A549 (cell line): ENCODE data around the gene GPRC5D. TPM values are rescaled to one million over a fixed set of nuclear protein-coding genes. Genes with fewer than 3 reads are reported as not detected.

Source experiments
- ATAC-seq, 2 experiments: fragments of 200-7000 bp in 1 of 2; fragments of >200 bp in 1 of 2; cut with Nextera tagmentation in 1 of 2; cut with Tn5 transposase in 1 of 2; 3 replicates each; pipeline versions ENCODE4 v1.8.0 to v1.9.1; 2018 to 2020; ENCODE audit warnings: mild to moderate bottlenecking in 1 of 2, moderate library complexity in 1 of 2
- CTCF ChIA-PET: fragments of 300-600 bp; sonication (Branson Sonifier 250); formaldehyde crosslinking; extraction: SDS; loops from one replicate; lab custom pipeline; 2021; ENCODE audit warnings: antibody characterized with exemption, inconsistent platforms; lab: Yijun Ruan, JAX
- POLR2A ChIA-PET: fragments of 350-600 bp; formaldehyde crosslinking; extraction: SDS; loops from one replicate; lab custom pipeline; 2021; ENCODE audit warnings: antibody characterized with exemption, inconsistent platforms; lab: Yijun Ruan, JAX
- DNase-seq, 2 experiments: peaks; one replicate each; pipeline versions ENCODE4 v3.0.0 to v3.0.0-alpha.2; 2011 to 2016; ENCODE audit warnings: low read depth in 1 of 2, low spot score in 1 of 2
- FAIRE-seq: peaks from 2 replicates; lab custom pipeline; 2011; peaks lifted over from hg19 to GRCh38; lab: Jason Lieb, UNC
- H3K27ac ChIP-seq, 2 experiments: fragments of >200 bp; sonication (Bioruptor Twin); formaldehyde crosslinking; 3 replicates each; pipeline ENCODE4 v1.5.1; 2016 to 2017
- H3K4me1 ChIP-seq: fragments of >200 bp; sonication (Bioruptor Twin); formaldehyde crosslinking; 3 replicates; pipeline ENCODE4 v1.6.1; 2016
- H3K4me2 ChIP-seq: fragments of >200 bp; sonication (Bioruptor Twin); formaldehyde crosslinking; 3 replicates; pipeline ENCODE4 v1.6.1; 2016
- H3K4me3 ChIP-seq: fragments of >200 bp; sonication (Bioruptor Twin); formaldehyde crosslinking; 3 replicates; pipeline ENCODE4 v1.5.1; 2016
- H3K9me3 ChIP-seq: fragments of >200 bp; sonication (Bioruptor Twin); formaldehyde crosslinking; 3 replicates; pipeline ENCODE4 v1.6.1; 2016
- BHLHE40 ChIP-seq: IDR thresholded peaks from 2 replicates; pipeline ENCODE4 v1.6.1; 2012; ENCODE audit warnings: low read depth, low read length, inconsistent platforms
- EHMT2 ChIP-seq: fragments of 200-600 bp; sonication (generic); IDR thresholded peaks from 2 replicates; pipeline ENCODE4 v1.6.1; 2016; ENCODE audit warnings: antibody characterized with exemption, low read depth, mild to moderate bottlenecking, moderate library complexity
- ESRRA ChIP-seq: fragments of 150-350 bp; IDR thresholded peaks from 2 replicates; pipeline ENCODE4 v1.6.1; 2014; ENCODE audit warnings: mild to moderate bottlenecking, low read length, borderline replicate concordance
- FOSB ChIP-seq: fragments of 250-450 bp; sonication (Bioruptor Pico); IDR thresholded peaks from 2 replicates; pipeline ENCODE4 v1.5.0; 2020; ENCODE audit warnings: mild to moderate bottlenecking, moderate library complexity
- HOXA7 ChIP-seq: fragments of 250-450 bp; sonication (Bioruptor Pico); IDR thresholded peaks from 2 replicates; pipeline ENCODE4 v1.5.0; 2020; ENCODE audit warnings: mild to moderate bottlenecking, moderate library complexity
- KDM1A ChIP-seq: fragments of 200-600 bp; sonication (generic); IDR thresholded peaks from 2 replicates; pipeline ENCODE4 v1.6.1; 2016; ENCODE audit warnings: low read depth, mild to moderate bottlenecking
- MAZ ChIP-seq: fragments of 150-350 bp; IDR thresholded peaks from 2 replicates; pipeline ENCODE4 v1.6.1; 2014; ENCODE audit warnings: antibody characterized with exemption, low read depth, low read length, borderline replicate concordance
- NR3C1 ChIP-seq: fragments of >200 bp; sonication (Bioruptor Twin); formaldehyde crosslinking; IDR thresholded peaks from 3 replicates; pipeline ENCODE4 v1.6.1; 2017
- POLR2A ChIP-seq: IDR thresholded peaks from 2 replicates; pipeline ENCODE4 v1.6.1; 2012; ENCODE audit warnings: mild to moderate bottlenecking, low read length
- RARB ChIP-seq: fragments of 250-450 bp; sonication (Bioruptor Pico); IDR thresholded peaks from 2 replicates; pipeline ENCODE4 v1.8.0; 2021; ENCODE audit warnings: mild to moderate bottlenecking, moderate library complexity
- SMC3 ChIP-seq: fragments of >200 bp; sonication (Bioruptor Twin); formaldehyde crosslinking; IDR thresholded peaks from 3 replicates; pipeline ENCODE4 v1.6.1; 2018; ENCODE audit warnings: inconsistent platforms
- TFCP2L1 ChIP-seq: fragments of 250-450 bp; sonication (Bioruptor Pico); IDR thresholded peaks from 2 replicates; pipeline ENCODE4 v1.5.0; 2021; ENCODE audit warnings: mild to moderate bottlenecking
- TP53 ChIP-seq: fragments of 250-450 bp; sonication (Bioruptor Pico); IDR thresholded peaks from 2 replicates; pipeline ENCODE4 v1.5.0; 2021; ENCODE audit warnings: mild to moderate bottlenecking, moderate library complexity
- ZC3H11A ChIP-seq: fragments of 450-650 bp; IDR thresholded peaks from 2 replicates; pipeline ENCODE4 v1.6.1; 2014; ENCODE audit warnings: antibody characterized with exemption, mild to moderate bottlenecking
- WGBS: methylation state at CpG from one replicate; pipeline ENCODE4 v1.1.6; 2017; ENCODE audit errors: missing lambda C conversion rate; 5-methylcytosine and 5-hydroxymethylcytosine counted together
- polyA plus RNA-seq, 4 experiments: library from polyadenylated mRNA; depleted of rRNA in 3 of 4; stranded (reverse); fragments of >200 nt; fragmentation: RNase III in 1 of 4; extraction: RNeasy Plus Mini Kit Qiagen cat#74134 plus additional on column Dnase treatment in 1 of 4; gene quantifications; 2 replicates in 3 of 4; 3 replicates in 1 of 4; pipeline ENCODE4 v1.2.3, GENCODE V29; 2011 to 2017
- TF ChIP-seq, protein P1 (sequence below): fragments of >200 bp; sonication (Bioruptor Twin); formaldehyde crosslinking; IDR thresholded peaks from 3 replicates; pipeline ENCODE4 v1.5.1; 2016
- TF ChIP-seq, protein P2 (sequence below): fragments of >200 bp; sonication (Bioruptor Twin); formaldehyde crosslinking; IDR thresholded peaks from 2 replicates; pipeline ENCODE4 v1.6.1; 2016
- TF ChIP-seq, protein P3 (sequence below): IDR thresholded peaks from 2 replicates; pipeline ENCODE4 v1.6.1; 2012; ENCODE audit warnings: low read depth, borderline replicate concordance
- TF ChIP-seq, protein P4 (sequence below): fragments of 200-600 bp; sonication (generic); IDR thresholded peaks from 2 replicates; pipeline ENCODE4 v1.6.1; 2016; ENCODE audit warnings: antibody characterized with exemption, mild to moderate bottlenecking, moderate library complexity
- TF ChIP-seq, protein P5 (sequence below): IDR thresholded peaks from 2 replicates; pipeline ENCODE4 v1.6.1; 2012

GPRC5D gene
- polyA plus RNA-seq, 2 of the 4 experiments (the other 2 are of a cell fraction), result not detected

DNA sequence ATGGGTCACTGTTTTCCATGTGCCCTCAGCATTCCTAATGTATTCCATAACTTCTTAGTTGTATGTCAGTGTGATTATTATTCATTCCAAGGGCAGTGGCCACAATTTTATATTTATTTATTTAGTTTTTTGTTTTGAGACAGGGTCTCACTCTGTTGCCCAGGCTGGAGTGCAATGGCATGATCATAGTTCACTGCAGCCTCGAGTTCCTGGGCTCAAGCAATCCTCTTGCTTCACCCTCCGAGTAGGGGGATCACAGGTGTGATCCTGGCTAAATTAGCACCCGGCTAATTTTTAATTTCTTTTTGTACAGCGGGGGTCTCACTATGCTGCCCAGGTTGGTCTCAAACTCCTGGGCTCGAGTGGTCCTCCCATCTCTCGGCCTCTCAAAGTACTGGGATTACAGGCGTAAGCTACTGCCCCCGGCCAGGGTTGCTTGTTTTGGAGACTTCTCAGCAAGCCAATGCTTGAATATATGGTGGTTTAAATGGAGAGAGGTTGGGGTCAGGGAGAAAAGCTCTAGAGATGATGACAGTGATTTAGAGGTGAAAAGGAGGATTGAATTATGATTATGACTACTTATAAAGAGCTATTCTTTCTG, 53.0 kb downstream of the GPRC5D start:
- ATAC-seq, result no peak
- Histone ChIP-seq H3K27ac (peak overlapping the region; percentile 27 to 85), H3K4me2 (peak overlapping the region; percentile 89), H3K9me3 (no peaks in the 10 kb centered on the region), H3K4me3 (no peak overlapping the region), H3K4me1 (peaks cover 96% of the 10 kb centered on the region)
- ChIA-PET CTCF (interaction anchor here (0.7 to 7.7 kb wide), 7 partner anchors 17 to 111 kb away, joined by 3 to 48 read pairs (median 6); partner anchors contain the start of gene DDX47), POLR2A (interaction anchor here (3.2 kb wide), 1 partner anchor 8 kb away, joined by 19 read pairs; the partner anchor contains the start of gene GPRC5A)
- no peak for DNase-seq
- FAIRE-seq, result no peak
- 75% methylated on average over 8 of the region's 8 CpGs for WGBS
- TF ChIP-seq MAZ (no peak), NR3C1 (no peak), BHLHE40 (no peak), KDM1A (no peak), ZC3H11A (no peak), TFCP2L1 (CRISPR knock-in tag) (no peak), EHMT2 (no peak), SMC3 (no peak), ESRRA (no peak), FOSB (CRISPR knock-in tag) (no peak), HOXA7 (no peak), POLR2A (no peak)
- TF ChIP-seq, protein P1, sequence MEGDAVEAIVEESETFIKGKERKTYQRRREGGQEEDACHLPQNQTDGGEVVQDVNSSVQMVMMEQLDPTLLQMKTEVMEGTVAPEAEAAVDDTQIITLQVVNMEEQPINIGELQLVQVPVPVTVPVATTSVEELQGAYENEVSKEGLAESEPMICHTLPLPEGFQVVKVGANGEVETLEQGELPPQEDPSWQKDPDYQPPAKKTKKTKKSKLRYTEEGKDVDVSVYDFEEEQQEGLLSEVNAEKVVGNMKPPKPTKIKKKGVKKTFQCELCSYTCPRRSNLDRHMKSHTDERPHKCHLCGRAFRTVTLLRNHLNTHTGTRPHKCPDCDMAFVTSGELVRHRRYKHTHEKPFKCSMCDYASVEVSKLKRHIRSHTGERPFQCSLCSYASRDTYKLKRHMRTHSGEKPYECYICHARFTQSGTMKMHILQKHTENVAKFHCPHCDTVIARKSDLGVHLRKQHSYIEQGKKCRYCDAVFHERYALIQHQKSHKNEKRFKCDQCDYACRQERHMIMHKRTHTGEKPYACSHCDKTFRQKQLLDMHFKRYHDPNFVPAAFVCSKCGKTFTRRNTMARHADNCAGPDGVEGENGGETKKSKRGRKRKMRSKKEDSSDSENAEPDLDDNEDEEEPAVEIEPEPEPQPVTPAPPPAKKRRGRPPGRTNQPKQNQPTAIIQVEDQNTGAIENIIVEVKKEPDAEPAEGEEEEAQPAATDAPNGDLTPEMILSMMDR, result no peak
- TF ChIP-seq, protein P2, sequence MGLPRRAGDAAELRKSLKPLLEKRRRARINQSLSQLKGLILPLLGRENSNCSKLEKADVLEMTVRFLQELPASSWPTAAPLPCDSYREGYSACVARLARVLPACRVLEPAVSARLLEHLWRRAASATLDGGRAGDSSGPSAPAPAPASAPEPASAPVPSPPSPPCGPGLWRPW, result no peak
- TF ChIP-seq, protein P3, sequence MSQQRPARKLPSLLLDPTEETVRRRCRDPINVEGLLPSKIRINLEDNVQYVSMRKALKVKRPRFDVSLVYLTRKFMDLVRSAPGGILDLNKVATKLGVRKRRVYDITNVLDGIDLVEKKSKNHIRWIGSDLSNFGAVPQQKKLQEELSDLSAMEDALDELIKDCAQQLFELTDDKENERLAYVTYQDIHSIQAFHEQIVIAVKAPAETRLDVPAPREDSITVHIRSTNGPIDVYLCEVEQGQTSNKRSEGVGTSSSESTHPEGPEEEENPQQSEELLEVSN, result no peak
- TF ChIP-seq, protein P4, sequence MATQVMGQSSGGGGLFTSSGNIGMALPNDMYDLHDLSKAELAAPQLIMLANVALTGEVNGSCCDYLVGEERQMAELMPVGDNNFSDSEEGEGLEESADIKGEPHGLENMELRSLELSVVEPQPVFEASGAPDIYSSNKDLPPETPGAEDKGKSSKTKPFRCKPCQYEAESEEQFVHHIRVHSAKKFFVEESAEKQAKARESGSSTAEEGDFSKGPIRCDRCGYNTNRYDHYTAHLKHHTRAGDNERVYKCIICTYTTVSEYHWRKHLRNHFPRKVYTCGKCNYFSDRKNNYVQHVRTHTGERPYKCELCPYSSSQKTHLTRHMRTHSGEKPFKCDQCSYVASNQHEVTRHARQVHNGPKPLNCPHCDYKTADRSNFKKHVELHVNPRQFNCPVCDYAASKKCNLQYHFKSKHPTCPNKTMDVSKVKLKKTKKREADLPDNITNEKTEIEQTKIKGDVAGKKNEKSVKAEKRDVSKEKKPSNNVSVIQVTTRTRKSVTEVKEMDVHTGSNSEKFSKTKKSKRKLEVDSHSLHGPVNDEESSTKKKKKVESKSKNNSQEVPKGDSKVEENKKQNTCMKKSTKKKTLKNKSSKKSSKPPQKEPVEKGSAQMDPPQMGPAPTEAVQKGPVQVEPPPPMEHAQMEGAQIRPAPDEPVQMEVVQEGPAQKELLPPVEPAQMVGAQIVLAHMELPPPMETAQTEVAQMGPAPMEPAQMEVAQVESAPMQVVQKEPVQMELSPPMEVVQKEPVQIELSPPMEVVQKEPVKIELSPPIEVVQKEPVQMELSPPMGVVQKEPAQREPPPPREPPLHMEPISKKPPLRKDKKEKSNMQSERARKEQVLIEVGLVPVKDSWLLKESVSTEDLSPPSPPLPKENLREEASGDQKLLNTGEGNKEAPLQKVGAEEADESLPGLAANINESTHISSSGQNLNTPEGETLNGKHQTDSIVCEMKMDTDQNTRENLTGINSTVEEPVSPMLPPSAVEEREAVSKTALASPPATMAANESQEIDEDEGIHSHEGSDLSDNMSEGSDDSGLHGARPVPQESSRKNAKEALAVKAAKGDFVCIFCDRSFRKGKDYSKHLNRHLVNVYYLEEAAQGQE, result no peak

DNA sequence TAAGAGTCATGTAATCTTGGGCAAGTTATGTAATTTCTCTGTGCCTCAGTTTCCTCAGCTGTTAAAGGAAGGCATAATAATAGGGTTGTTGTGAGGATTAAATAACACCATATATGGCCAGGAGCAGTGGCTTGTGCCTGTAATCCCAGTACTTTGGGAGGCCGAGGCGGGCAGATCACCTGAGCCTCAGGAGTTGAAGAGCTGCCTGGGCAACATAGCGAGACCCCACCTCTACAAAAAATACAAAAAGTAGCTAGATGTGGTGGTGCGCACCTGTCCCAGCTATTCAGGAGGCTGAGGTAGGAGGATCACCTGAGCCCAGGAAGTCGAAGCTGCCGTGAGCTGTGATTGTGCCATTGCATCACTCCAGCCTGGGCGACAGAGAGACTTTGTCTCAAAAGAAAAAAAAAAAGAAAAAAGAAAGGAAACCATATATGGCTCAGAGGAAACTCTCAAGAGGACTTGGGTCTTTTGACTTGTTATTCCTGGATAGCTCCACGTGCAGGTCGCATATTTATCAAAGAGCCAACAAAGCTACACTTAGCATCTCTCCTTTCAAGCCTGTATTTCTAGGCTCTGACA, 53.7 kb downstream of the GPRC5D start:
- peak overlapping the region; percentile 17 to 85; a peak in 5 of 6 replicates for H3K27ac ChIP-seq
- peaks cover 92% of the 10 kb centered on the region for H3K4me1 ChIP-seq
- FAIRE-seq, result no peak
- POLR2A ChIA-PET, result no interaction called here
- TF ChIP-seq RARB (CRISPR knock-in tag) (no peak), TP53 (CRISPR knock-in tag) (no peak)
- TF ChIP-seq, protein P5, sequence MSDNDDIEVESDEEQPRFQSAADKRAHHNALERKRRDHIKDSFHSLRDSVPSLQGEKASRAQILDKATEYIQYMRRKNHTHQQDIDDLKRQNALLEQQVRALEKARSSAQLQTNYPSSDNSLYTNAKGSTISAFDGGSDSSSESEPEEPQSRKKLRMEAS, result 0 out of 2 replicates have a peak, but pooled peaks have one; percentile 21
- TF ChIP-seq, all 56 proteins: peak for 1
- DNase-seq, result peak in 1 of 2 experiments; percentile 36
- Histone ChIP-seq H3K9me3 (no peaks in the 10 kb centered on the region), H3K4me2 (peak overlapping the region; percentile 89), H3K4me3 (no peak overlapping the region)
- WGBS, result 80% methylated on average over 9 of the region's 9 CpGs
- ATAC-seq, result no peak
- CTCF ChIA-PET, result interaction anchor here (0.7 to 7.7 kb wide), 9 partner anchors 10 to 114 kb away, joined by 3 to 48 read pairs (median 4); partner anchors contain the start of gene DDX47
